Measurements from ENCODE around the gene FARP1.

Gene FARP1

DNA sequence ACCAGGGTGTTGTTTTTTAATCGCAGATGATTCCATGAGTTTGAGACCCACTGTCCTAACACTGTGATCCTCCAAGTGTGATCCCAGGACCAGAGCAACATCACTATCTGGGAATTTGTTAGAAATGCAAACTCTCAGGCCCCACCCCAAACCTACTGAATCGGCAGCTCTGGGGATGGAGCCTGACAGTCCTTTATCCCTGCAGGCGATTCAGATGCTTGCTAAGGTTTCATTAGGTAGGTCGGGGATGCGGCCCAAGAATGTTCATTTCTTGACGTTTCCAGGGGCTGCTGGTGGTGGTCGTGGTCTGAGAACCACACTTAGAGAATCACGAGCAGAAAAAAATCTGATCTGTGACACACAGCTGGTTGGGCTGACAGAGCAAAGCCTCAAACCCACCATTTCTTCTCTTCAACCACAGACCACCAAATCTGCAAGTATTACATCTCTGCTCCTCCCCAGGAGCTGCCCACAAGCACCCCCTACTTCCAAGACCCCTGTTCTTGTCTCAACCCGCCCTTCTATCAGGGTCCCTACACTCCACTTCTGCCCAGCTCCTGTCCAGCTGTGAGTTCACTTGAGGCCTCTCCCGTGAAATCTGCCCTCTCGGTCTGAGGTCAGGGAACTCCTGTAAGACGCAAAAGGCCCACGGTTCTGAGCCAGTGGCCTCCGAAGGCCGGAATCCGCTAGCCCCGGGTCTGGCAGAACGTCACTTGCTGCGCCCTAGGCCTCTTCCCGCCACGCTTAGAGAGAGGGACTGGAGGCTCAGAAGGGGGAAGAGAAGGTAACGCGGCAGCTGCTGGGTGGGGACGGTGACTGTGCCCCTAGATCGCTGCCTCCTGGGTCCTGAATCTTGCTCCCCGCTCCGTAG lies 1.1 kb upstream of the FARP1 start:
- peak in 3 of 14 donors; percentile 9 to 53 (median 21) for DNase-seq

DNA sequence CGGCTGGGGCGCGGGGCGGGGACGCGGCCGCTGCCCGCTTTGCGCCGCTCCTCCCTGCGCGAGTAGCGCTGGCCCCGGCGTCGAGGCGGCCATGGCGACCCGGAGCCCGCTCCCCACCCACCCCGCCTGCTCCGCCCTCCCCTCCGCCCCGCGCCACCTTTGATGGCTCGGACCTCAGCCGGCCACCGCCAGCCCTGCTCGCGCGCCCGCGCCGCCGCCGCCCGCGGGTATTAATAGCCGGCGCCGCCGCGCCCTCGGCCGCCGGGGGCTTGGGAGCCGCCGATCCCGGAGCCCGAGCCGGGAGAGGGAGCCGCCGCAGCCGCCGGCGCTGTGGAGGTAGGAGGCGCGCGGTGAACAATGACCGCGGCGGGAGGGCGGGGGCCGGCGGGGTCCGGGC lies 261 bp downstream of the FARP1 start:
- DNase-seq, result peak in 3 of 14 donors; percentile 11 to 51 (median 47)

DNA sequence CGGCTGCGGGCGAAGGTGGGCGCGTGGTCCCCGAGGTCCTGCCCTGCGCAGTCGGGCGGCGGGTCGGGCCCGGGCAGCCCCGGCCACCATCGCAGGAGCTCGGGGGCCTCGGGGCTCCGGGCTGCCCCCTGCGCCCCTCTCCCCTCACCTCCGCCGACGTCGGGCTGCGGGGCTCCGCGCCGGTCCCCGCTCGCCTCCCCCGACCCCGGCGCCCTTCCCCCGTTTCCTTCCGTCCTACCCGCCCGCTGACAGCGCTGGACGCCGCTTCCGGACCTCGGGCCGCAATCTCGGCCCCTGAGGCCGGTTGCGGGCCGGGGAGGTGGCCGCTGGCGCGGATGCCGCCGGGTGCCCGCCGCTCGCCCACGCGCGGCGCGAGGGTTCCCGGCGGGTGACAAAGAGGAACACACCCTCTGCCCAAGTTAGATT lies 720 bp downstream of the FARP1 start:
- DNase-seq, result peak in 3 of 14 donors; percentile 8 to 36 (median 29)

DNA sequence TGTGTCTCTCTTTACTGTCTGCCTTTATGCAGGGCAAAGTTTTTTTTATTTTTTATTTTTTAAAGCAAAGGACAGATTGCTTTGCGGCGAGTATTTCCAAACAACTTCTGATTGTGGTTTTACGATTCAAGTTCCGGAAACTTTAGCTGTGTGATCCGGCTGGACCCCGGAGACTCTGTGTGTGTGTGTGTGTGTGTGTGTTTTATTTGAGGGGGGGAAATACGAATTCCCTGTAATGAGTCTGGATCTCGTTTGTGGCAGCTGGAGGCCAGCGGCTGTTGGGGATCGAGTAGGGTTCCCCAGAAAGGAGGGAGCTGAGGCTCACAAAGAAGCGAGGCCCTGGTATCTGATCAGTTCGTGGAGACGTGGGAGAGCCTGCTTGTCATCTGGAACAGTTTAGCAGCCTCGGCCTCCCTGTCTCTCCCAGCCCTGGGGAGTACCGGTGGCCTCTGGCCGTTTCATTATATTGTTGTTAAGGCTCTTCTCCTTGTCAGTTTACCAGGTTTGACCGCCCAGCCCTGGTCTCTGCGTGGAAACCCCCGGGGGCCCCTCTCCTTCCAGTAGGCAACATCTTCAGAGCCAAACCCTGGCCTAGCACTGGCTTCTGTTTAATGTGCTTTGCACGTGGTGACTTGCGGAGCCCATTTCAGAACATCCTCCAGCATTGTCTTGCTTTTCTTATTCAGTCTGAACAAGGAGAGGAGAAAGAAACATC lies 1.3 kb downstream of the FARP1 start:
- DNase-seq, result peak in 5 of 14 donors; percentile 15 to 31 (median 24)

- DNase-seq, result peak in 5 of 14 donors; percentile 1 to 31 (median 20)
Observed at GRCh38 chr13:98144801-98145350, 2.0 kb downstream of the FARP1 start.

DNA sequence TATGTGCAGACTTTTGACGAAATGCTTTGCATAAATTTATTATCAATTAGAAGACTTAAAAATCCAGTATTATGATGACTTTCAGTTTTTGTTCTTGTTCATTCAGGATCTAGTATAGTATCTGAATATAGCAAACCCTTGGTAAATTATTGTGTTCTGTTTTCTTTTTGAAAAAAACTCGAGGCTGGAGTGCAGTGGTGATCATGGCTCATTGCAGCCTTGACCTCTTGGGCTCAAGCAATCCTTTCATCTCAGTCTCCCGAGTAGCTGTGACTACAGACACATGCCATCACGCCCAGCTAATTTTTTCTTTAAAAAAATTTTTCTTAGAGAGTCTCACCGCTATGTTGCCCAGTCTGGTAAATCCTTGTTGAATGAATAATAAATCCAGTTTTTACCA lies 4.6 kb downstream of the FARP1 start:
- DNase-seq, result no peak

- DNase-seq, result no peak
Observed at GRCh38 chr13:98150832-98151479, 8.1 kb downstream of the FARP1 start.

DNA sequence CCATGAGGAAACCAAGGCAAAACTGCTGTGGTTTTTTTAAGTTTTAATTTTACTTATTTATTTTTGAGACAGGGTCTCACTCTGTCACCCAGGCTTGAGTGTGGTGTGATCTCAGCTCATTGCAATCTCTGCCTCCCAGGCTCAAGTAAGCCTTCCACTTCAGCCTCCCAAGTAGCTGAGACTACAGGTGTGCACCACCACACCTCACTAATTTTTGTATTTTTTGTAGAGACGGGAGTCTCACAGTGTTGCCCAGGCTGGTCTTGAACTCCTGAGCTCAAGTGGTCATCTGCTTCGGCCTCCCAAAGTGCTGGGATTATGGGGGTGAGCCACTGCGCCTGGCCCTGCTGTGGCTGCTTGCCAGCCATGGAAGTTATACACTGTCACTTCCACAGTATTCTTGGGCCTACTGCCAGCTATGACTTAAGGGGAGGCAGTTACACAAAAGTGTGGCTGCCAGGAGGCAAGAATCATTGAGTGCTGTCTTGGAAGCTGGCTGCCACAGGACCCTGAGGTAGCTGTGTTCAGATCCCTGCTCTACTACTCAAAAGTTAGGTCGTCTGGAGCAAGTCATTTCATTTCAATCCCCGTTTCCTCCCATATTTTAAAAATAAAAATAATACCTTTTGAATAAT lies 12.7 kb downstream of the FARP1 start:
- DNase-seq, result no peak

GRCh38 chr13:98156259-98156658 lies 13.4 kb downstream of the FARP1 start:
- DNase-seq, result no peak

DNA sequence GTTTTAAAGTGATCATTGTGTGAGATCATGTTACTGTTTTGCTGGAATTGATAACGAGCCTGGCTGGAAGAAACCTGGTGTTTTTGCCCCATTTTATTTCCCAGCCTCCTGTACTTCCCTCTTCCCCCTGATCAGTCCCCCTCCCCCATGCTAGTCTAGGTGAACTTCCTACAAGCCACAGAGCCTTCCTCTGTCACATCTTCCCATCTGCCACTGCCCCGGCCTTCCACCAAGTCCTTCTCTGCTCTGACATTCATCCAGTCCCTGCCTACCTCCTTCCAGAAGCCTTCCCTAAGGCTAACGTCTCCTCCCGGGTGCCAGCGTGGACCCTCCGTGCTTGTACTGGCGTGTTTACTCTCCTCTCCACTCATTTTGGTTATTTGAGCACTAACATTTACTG lies 14.3 kb downstream of the FARP1 start:
- no peak for DNase-seq

- DNase-seq, result no peak
Observed at GRCh38 chr13:98157609-98158008, 14.7 kb downstream of the FARP1 start.

DNA sequence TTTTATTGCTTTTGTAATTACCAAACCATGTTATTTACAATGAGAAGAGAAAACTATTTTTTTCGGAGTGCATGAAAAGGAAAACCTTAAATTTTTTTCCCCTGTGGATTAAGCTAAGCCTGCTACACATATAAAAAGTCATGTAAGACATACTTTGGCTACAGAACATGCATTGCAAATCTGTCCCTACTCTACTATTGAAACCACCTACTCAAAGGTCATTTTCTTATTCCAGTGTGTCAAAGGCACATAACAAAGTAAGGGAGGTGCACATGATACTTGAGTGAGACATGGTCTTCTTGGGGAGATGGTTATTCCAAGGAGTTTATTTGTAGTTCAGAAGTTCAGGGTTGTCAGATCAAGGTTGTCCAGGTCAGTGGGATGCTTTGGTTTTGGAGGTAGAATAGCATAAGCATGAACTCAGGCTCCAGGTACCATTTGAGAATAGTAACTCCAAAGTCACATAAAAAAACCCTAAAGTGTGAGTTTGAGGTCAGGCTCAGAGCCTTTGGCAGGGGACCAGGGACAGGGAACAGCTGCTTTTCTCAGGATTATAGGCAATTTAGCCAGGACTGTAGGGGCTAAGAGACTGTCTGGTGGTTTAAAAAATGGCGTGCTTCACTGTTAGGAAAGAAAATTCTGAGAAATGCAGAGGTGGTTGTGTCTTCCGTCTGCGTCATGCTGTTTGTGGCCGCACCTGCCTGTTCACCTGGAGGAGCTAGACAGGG lies 15.4 kb downstream of the FARP1 start:
- DNase-seq, result no peak

DNA sequence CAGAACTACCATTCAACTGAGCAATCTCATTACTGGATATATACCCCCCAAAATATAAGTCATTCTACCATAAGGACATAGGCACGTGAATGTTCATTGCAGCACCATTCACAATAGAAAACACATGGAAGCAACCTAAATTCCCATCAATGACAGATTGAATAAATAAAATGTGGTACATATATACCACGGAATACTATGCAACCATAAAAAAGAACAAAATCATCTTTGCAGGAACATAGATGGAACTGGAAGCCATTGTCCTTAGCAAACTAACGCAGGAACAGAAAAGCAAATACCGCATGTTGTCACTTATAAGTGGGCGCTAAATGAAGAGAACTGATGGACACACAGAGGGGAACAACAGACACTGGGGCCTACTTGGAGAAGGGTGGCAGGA lies 20.0 kb downstream of the FARP1 start:
- DNase-seq, result no peak

- no peak for DNase-seq
Observed at GRCh38 chr13:98169331-98169730, 26.4 kb downstream of the FARP1 start.

GRCh38 chr13:98171900-98172589 lies 29.2 kb downstream of the FARP1 start:
- DNase-seq, result peak in 10 of 14 donors; percentile 5 to 62 (median 38)

DNA sequence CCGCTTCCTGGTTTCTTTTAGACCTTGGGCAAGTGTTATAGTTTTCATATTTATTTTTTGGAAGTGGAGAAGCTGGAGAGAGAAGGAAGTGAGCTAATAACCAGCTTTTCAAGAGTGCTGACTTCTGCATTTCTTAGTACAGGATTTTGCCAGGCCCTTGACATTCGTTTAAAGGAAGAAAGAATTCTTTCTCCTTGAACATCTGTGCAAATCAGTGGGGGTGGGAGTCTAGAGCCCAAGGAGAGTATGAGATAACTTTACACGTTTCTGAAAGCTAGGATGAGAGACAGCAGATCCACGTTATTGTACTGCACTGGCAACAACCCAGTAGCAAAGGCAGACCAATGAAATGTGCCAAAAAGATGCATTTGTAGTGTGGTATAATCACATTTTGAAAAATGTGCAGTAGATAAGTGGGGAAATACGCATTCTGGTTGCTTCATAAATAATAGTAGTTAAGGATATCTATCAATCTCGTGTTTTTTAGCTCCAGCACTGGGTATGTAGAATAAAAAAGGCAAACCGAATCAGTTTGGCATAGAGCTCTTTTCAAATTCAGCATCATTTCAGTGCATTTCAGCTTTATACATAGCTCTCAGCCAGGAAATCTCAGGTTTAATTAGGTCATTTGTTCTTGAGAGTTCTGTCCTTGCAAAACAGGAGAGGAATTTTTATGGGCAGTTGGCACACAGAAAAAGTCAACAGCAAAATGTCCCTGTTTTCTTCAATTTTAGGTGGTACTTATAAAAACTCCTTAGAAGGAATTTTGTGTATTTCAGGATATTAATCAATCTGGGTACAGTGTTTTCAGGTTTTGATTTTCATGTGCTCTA lies 29.9 kb downstream of the FARP1 start:
- peak in 1 of 14 donors; percentile 54 for DNase-seq

GRCh38 chr13:98173431-98174152 lies 30.7 kb downstream of the FARP1 start:
- peak in 3 of 14 donors; percentile 7 to 41 (median 9) for DNase-seq

- no peak for DNase-seq
Observed at GRCh38 chr13:98174307-98174706, 31.4 kb downstream of the FARP1 start.

- no peak for DNase-seq
Observed at GRCh38 chr13:98175043-98175442, 32.1 kb downstream of the FARP1 start.
